OCI-LY3 (cell line): ENCODE results near the gene BHLHE41.

ENCODE experiments used
- EZH2phosphoT487 ChIP-seq: fragments of 200-600 bp; shearing (Covaris generic); IDR thresholded peaks from 2 replicates; pipeline ENCODE4 v1.6.1; 2018; ENCODE audit warnings: antibody characterized with exemption, mixed run types, low read depth
- TF ChIP-seq, protein P1 (sequence below): fragments of 200-600, 300-600 bp; sonication (generic); IDR thresholded peaks from 2 replicates; pipeline ENCODE4 v1.5.1; 2014; ENCODE audit warnings: antibody characterized with exemption, low read length, low read depth

DNA sequence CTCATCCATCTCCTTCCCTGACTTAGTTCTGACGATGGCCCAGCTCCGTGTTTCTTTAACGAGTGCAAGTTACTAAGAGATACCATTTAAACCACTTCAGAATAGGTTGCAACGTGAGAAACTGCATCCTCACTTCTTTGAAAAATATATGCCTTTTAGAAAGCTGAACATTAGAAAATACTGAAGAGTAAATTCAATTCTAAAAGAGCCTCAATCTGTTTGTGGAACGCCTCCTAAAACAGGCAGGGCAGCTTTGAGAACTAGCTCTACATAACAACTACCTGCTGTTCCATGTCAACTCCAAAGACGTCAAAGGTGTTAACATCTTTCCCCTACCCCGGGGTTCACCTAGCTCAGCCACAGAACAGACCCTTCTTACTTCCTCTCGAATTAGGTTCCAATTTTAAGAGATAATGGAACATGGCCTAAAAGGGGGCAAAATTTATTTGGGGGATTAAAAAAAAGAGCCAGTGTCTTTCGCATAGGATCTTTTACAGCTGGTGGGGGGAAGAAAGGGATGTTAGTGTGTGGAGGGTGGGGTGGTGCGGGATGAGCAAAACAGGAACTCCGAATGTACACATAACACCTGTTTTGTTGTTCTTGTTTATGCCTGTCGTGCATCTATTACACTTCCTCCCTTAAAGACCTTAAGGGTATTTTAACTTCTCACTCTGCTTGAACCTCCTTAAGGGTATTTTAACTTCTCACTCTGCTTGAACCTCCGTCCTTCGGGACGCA lies 3.3 kb downstream of the BHLHE41 start:
- TF ChIP-seq, protein P1, sequence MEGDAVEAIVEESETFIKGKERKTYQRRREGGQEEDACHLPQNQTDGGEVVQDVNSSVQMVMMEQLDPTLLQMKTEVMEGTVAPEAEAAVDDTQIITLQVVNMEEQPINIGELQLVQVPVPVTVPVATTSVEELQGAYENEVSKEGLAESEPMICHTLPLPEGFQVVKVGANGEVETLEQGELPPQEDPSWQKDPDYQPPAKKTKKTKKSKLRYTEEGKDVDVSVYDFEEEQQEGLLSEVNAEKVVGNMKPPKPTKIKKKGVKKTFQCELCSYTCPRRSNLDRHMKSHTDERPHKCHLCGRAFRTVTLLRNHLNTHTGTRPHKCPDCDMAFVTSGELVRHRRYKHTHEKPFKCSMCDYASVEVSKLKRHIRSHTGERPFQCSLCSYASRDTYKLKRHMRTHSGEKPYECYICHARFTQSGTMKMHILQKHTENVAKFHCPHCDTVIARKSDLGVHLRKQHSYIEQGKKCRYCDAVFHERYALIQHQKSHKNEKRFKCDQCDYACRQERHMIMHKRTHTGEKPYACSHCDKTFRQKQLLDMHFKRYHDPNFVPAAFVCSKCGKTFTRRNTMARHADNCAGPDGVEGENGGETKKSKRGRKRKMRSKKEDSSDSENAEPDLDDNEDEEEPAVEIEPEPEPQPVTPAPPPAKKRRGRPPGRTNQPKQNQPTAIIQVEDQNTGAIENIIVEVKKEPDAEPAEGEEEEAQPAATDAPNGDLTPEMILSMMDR = no peak
- no peak for TF ChIP-seq EZH2phosphoT487
